H4 (cell line): ENCODE results near the gene SLC25A23. TPM values are rescaled to one million over a fixed set of nuclear protein-coding genes. Genes with fewer than 3 reads are reported as not detected.
A peak's percentile ranks its signal among the peaks of the same experiment; 100 is the strongest.
"Not testable (repeated sequence)": the region's sequence is repeated elsewhere in the genome, so short reads cannot be mapped to it uniquely, and the experiment has no call there.

Source experiments
- DNase-seq: peaks from one replicate; pipeline ENCODE4 v3.0.0-alpha.2; 2015; ENCODE audit warnings: low spot score
- total RNA-seq: library from RNA; depleted of rRNA; stranded (reverse); fragments of >200 nt; shearing (Covaris generic); gene quantifications from 2 replicates; pipeline ENCODE4 v1.2.3, GENCODE V29; 2014; rRNA removed

Gene SLC25A23
- total RNA-seq = 16.1 and 16.6 TPM in 2 replicates

- DNase-seq = peak; percentile 53
Measured at GRCh38 chr19:6459262-6460098, at the start of gene SLC25A23. Gene SLC25A23, minus strand, starts transcription at chr19:6459792. Its CDS starts 164 bp downstream, at chr19:6459628.

GRCh38 chr19:6508028-6508771, 48.6 kb upstream of the SLC25A23 start:
- not testable (repeated sequence) for DNase-seq

DNA sequence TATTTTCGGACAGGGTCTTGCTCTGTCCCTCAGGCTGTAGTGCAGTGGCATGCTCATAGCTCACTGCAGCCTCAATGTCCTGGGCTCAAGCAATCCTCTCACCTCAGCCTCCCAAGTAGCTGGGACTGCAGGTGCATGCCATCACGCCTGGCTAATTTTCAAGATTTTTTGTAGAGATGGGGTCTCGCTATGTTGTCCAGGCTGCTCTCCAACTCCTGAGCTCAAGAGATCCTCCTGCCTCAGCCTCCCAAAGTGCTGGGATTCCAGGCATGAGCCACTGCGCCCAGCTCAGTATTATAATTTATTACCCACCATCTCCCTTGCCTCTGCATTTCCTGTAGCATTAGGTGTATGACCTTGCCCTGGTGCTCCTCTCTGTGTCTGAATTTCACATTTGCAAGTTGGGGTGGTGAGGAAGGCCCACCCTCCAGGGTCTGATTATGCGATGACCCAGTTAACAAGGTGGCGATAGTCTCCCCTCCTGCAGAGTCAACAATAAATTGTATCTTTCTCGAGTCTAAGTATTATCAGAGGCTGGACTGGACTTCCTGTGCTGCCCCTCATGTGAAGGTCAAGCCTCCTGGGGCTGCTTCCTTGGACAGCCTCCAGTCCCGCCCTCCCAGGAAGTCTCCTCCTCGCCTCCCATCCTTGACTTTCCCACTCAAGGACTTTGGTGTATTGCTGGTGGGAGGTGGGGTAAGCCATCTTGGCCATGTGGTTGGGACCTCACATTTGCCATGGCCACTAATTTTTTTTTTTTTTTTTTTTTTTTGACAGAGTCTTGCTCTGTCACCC, 44.0 kb upstream of the SLC25A23 start:
- no peak for DNase-seq

- no peak for DNase-seq
Measured at GRCh38 chr19:6501740-6502648, 42.4 kb upstream of the SLC25A23 start, which contains the start of gene TUBB4A. Gene TUBB4A, minus strand, starts transcription at chr19:6502309. Its CDS starts 97 bp downstream, at chr19:6502212.

DNA sequence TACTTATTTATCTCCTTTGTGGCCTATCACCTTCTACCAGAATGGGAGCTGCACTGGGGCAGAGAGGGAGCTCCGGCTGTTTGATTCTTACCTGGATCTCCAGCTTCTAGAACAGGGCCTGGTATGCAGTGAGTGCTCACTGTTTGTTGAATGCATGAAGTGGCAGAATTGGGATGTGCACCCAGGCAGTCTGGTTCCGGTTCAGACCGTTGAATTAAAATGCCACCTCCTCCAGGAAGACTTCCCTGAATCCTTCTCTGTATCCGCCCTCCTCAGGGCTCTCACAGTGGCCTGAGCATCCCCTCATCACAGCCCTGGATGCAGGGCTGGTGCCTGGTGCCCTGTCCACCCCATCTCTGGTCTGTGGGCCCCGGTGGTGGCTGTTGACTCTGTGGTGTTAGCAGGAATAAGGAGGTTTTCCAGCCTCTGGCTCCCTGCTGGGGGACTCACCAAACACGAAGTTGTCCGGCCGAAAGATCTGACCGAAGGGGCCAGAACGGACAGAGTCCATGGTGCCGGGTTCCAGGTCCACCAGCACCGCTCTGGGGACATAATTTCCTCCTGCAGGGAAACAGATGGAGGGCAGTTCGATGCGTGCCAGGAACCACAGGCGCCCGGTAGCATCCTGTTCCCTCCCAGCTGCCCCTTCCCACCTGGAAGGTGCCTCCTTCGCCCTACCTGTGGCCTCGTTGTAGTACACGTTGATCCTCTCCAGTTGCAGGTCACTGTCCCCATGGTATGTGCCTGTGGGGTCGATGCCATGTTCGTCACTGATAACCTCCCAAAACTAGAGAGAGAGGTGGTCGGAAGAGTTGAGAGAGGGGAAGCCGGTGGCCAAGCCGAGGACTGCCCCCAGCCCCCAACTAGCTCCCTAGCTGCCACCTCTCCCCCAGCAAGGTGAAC, 41.5 kb upstream of the SLC25A23 start:
- no peak for DNase-seq

DNA sequence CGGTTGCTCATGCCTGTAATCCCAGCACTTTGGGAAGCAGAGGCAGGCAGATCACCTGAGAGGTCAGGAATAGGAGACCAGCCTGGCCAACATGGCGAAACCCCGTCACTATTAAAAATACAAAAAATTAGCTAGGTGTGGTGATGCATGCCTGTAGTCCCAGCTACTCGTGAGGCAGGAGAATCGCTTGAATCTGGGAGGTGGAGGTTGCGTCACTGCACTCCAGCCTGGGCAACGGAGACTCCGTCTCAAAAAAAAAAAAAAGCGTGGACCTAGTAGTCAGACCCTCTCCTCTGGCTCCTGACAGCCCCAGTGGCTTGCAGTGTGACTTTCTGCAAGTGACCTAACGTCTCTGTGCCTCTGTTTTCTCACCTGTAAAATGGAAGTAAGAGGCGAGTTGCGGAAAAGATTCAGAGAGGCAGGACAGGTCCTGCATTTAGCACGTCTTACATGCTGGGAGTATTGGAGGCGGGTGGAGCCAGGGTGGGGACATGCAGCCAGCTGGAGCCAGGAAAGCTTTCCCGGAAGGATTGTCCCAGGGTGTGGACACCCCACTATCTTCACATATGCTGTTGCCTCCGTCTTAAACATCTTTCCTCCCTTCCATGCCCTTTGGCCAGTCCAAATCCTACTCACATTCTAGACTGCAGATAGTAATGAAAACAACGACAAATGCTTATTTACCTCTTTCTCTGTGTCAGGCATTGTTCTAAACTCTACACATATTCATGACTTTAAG, 39.6 kb upstream of the SLC25A23 start:
- no peak for DNase-seq

- no peak for DNase-seq
Measured at GRCh38 chr19:6498294-6499036, 38.9 kb upstream of the SLC25A23 start.

- no peak for DNase-seq
Measured at GRCh38 chr19:6495947-6496346, 36.4 kb upstream of the SLC25A23 start.

GRCh38 chr19:6494438-6495036, 34.9 kb upstream of the SLC25A23 start:
- no peak for DNase-seq

DNA sequence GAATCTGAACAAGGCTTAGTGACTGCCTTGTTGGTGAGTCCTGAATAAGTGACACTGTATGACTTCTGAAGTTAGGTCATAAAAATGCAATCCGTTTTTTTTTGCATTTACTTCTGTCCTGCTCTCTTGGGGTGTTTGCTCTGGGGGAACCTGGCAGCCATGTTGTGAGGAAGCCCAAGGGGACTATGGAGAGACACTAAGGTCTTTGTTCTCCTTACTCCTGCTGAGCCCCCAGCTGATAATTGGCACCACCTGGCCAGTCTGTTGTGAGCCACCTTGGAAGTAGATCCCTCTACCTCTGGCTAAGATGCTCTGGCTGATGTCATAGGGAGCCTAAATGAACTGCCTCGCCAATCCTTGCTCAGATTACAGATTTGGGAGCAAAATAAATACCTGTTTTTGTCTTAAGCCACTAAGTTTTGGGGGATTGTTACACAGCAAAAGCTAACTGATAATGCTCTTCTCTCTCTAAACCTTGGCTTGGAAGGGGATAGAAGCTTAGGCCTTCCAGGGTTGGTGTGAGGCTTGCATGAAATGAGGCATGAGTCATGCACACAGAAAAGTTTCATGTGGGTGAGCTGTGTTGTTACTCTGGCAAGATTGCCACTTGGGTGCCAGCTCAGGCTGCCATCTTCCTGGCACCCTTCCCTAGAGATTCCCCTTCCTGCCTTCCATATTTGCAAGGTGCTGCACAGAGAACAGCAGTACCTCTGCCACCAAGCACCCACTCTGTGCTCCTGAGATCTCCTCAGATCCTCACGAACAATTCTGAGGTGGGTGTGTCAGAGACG, 32.4 kb upstream of the SLC25A23 start:
- no peak for DNase-seq

GRCh38 chr19:6490134-6490533, 30.5 kb upstream of the SLC25A23 start:
- DNase-seq = no peak

GRCh38 chr19:6489278-6490061, 29.9 kb upstream of the SLC25A23 start:
- DNase-seq = no peak

DNA sequence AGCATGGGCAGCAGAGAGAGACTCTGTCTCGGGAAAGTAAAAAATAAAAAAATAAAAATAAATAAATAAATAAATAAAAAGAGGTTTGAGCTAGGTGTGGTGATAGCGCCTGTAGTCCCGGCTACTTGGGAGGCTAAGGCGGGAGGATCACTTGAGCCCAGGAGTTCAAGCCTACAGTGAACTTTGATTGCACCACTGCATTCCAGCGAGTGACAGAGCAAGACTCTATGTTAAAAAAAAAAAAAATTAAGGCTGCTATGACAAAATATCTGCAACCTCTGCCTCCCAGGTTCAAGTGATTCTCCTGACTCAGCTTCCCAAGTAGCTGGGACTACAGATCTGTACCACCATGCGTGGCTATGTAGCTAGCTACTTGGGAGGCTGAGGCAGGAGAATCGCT, 25.2 kb upstream of the SLC25A23 start:
- no peak for DNase-seq

DNA sequence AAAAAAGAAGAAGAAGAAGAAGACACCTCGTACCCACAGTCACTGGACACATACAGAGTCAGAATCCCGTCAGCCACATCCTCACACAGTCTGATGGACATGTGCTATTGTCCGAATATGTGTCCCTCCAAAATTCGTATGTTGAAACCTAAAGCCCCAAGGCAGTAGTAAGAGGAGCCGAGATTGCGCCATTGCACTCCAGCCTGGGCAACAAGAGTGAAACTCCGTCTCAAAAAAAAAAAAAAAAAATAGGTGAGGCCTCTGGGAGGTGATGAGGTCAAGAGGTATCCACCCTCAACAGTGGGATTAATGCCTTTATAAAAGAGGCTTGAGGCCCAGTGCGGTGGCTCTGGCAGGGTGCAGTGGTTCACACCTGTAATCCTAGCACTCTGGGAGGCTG, 24.6 kb upstream of the SLC25A23 start:
- no peak for DNase-seq

- no peak for DNase-seq
Measured at GRCh38 chr19:6483235-6483634, 23.6 kb upstream of the SLC25A23 start.

- DNase-seq = no peak
Measured at GRCh38 chr19:6482343-6482686, 22.7 kb upstream of the SLC25A23 start.
